Body of pancreas (tissue), 4 donors: ENCODE results near the gene IRGQ.
"Not testable (repeated sequence)": the region's sequence is repeated elsewhere in the genome, so short reads cannot be mapped to it uniquely, and the experiment has no call there.

Experiments
- CTCF ChIP-seq, 7 experiments: fragments of 450-650 bp in 4 of 7; fragments of 200-600 bp in 3 of 7; sonication (generic) in 3 of 7; IDR thresholded peaks; one replicate each; pipeline ENCODE4 v1.5.1; 2016 to 2019; ENCODE audit warnings: antibody characterized with exemption in 7 of 7
- POLR2A ChIP-seq, 3 donors: fragments of 450-650 bp; IDR thresholded peaks; one replicate each; pipeline ENCODE4 v1.6.1; 2016; ENCODE audit warnings: antibody characterized with exemption in 3 of 3, mild to moderate bottlenecking in 2 of 3

DNA sequence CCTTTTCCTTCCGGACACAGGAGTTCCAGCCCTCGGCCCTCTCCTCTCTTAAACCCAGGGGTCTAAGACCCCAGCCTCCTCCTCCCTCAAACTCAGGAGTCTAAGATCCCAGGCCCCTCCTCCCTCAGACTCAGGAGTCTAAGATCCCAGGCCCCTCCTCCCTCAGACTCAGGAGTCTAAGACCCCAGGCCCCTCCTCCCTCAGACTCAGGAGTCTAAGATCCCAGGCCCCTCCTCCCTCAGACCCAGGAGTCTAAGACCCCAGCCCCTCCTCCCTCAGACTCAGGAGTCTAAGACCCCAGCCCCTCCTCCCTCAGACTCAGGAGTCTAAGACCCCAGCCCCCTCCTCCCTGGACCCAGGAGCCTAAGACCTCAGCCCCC lies 39.6 kb upstream of the IRGQ start:
- not testable (repeated sequence) for TF ChIP-seq CTCF, POLR2A (IDR thresholded peaks at IDR 0.05)
